Esophagus muscularis mucosa (tissue), 3 donors: ENCODE measurements around the gene DAPK3.

ENCODE experiments used
- CTCF ChIP-seq, 3 experiments: fragments of 200-600 bp in 2 of 3; fragments of 450-650 bp in 1 of 3; sonication (generic) in 2 of 3; IDR thresholded peaks; one replicate each; pipeline ENCODE4 v1.5.1; 2017 to 2019; ENCODE audit warnings: antibody characterized with exemption in 3 of 3, mild to moderate bottlenecking in 2 of 3, moderate library complexity in 1 of 3
- POLR2A ChIP-seq: fragments of 450-650 bp; IDR thresholded peaks from one replicate; pipeline ENCODE4 v1.6.1; 2017; ENCODE audit warnings: antibody characterized with exemption, moderate library complexity, mild to moderate bottlenecking, low read depth
- POLR2AphosphoS5 ChIP-seq, 2 donors: sonication (generic); formaldehyde crosslinking; IDR thresholded peaks; one replicate each; pipeline ENCODE4 v1.6.1; 2017; ENCODE audit warnings: antibody characterized with exemption in 2 of 2

DNA sequence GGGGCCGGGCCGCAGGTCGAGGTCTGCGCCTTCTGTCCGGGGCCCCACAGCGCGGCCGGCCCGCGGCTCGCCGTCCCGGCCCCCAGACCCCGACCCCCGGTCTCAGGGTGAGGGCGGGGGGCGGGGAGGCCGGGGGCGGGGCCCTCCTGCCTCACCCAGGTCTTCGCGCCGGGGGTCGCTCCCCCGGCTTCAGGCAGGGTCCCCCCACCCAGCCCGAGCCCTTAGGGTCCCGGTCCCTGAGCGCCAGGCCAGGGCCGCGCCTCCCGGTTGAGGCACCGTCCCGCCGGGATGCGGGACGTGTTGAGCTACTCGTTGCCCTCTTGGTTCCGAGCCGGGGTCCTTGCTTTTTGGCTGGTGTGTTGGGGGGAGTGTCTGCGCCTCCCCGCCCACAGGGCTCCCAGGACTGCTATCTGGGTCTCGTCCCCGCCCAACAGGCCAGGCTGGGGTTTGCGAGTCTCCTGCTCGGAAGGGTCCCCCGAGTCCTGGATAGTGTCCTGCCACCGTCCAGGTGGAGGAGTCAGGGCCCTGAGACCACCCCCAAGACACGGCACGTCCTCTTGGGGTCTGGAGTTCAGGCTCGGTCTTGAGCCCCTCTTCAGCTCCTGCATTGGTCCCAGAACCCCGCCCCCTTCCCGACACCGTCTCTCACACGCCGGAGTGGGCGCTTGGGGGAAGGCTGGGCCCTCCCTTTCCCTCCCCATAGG lies 37.1 kb upstream of the DAPK3 start:
- TF ChIP-seq POLR2A (no peak), POLR2AphosphoS5 (IDR thresholded peaks at IDR 0.05) (no peak), CTCF (IDR thresholded peaks at IDR 0.05) (no peak)
